GM12891 (cell line): Measurements from ENCODE around the gene HES5.

Experiments used
- DNase-seq: peaks from one replicate; pipeline ENCODE4 v3.0.0; 2011; ENCODE audit warnings: low spot score; ENCODE audit not compliant: insufficient read length
- FAIRE-seq: peaks from 2 replicates; lab custom pipeline; 2011; peaks lifted over from hg19 to GRCh38; lab: Jason Lieb, UNC
- PAX5 ChIP-seq: IDR thresholded peaks from 2 replicates; pipeline ENCODE4 v1.6.1; 2011; ENCODE audit warnings: low read length, moderate library complexity, mild to moderate bottlenecking; ENCODE audit not compliant: insufficient read depth, severe bottlenecking
- POLR2A ChIP-seq: IDR thresholded peaks from 2 replicates; pipeline ENCODE4 v1.6.1; 2011; ENCODE audit warnings: low read depth, low read length, control low read depth
- POLR2AphosphoS5 ChIP-seq: IDR thresholded peaks from 2 replicates; pipeline ENCODE4 v1.6.1; 2011; ENCODE audit warnings: low read depth, low read length, control low read depth
- POU2F2 ChIP-seq: IDR thresholded peaks from 2 replicates; pipeline ENCODE4 v1.6.1; 2011; ENCODE audit warnings: low read depth, mild to moderate bottlenecking, control low read depth, low read length, moderate library complexity
- SPI1 ChIP-seq: IDR thresholded peaks from 2 replicates; pipeline ENCODE4 v1.6.1; 2011; ENCODE audit warnings: low read depth, low read length, control low read depth
- TAF1 ChIP-seq: IDR thresholded peaks from 2 replicates; pipeline ENCODE4 v1.6.1; 2011; ENCODE audit warnings: low read depth, low read length, control low read depth

The HES5 gene

DNA sequence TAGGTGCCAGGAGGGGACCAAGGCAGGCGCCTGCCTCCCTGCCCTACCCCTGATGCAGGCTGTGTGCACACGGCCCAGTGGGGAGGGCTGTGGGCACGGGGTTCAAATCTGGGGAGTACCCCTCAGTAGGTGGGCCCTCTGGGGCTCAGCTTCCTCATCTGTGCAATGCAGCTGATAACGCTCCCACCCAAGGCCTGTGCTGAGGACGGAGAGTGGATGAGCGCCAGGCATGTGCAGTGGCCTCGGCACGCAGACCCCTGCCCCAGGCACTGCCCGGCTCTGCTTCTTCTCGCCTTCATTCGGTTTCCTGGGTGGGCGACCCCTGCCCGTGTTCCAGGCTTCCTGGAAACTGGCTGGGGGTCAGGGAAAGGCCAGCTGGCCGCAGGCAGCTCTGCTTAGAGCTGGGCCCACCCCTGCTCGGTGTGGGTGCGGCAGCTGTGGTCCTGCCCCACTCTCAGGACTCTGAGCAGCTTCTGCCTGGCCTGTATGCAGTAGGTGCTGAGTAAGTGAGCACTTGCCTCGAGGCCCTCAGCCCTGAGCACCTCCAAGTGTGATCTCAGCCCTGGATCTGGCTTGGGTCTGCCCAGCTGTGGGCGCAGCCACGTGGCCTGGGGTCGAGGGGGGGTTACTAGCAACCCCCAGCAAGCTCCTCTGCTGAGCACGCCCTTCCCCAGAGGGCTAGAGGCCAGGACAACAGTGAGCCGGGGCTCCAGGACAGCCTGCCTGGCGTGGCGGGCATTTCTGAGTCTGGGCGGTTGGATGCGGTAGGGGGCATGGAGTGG lies 14.2 kb upstream of the HES5 start:
- TF ChIP-seq SPI1 (no peak), PAX5 (no peak), POLR2AphosphoS5 (no peak), TAF1 (no peak), POU2F2 (no peak), POLR2A (no peak)
- no peak for DNase-seq
- FAIRE-seq = no peak

DNA sequence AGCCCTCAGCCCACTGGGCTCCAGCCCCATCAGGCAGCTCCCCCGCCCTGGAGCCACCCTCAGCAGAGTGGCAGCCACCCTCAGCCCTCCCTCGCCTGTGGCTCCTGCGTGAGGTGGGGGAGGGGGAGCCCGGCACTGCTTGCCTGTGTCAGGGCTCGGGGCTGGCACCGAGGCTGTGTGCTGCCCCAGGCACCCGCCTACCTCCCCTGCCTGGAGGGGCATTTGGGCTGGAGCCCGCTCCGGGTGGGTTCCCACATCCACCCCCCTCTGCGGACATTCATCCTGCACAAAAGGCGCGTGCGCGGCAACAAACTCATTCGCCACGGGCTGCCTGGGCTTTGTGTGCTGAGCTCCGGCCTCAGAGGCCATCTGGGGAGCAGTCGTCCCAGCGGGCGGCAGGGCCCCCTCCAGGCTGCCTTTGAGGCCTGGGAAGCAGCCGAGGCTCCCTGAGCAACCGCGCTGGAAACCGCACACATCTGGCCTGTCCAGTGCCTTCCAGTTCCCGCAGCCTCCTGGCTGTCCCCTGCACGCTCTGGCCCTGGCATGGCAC lies 13.6 kb upstream of the HES5 start:
- no peak for DNase-seq
- no peak for FAIRE-seq
- TF ChIP-seq TAF1 = no peak
- TF ChIP-seq SPI1 = no peak
- no peak for TF ChIP-seq POLR2AphosphoS5
- no peak for TF ChIP-seq POU2F2
- no peak for TF ChIP-seq PAX5
- no peak for TF ChIP-seq POLR2A

DNA sequence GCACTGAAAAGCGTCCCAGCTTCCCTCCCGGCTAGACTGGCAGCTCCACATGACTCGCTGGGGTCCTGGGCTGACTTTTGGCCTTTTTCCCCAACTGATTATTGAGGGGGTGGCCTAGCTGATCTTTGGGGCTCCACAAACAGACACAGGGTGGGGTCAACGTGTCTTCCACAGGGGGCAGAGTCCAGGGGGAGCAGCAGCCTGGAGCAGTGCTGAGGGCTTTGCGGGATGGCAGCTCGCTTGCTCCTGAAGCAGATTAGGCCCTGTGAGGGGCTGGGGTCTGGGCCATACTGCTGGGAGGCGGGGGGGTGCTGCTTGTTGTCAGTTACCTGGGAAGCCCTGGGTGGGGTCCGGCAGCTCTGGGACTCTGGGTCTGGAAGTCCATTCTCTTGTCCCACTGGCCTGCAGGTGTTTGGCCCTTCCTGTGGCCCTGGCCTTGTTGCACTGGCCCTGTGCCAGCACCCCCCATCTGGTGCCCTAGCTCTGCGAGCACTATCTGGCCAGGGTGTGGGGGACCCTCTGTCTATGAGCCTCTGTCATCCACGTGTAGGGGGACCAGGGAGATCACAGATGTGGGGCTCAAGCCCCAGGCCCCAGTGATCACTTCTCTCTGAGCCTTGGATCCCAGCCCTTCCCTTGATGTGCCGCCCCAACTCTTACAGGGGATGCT lies 12.3 kb upstream of the HES5 start:
- TF ChIP-seq TAF1 (no peak), POU2F2 (no peak)
- FAIRE-seq = no peak

DNA sequence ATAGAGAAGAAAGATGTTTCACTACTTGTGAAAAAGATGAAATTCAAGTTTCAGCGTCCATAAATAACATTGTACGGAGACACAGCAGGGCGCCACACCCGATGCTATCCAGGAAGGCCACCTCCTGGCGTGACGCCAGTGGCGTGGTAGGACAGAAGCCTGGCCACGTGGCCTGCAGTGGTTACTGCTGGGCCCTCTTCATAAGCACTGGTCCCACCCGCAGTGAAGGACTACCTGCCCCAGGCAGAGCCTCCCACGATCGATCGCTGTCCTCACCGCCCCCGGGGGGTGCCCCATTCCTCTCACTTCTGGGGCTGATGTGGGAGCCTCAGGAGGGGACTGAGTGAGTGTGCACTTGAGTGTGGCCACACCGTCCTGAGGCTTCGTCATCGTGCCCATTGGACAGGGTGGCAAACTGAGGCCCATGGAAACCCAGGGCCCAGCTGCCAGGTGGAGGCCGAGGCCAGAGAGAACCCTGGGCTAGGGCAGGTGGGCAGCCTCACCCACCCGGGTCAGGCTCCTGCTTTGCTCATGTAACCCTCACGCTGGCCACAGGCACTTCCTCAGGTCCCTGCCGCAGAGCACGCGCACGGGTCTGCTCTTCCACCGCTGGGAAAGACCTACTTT lies 11.7 kb upstream of the HES5 start:
- DNase-seq = no peak
- no peak for FAIRE-seq
- TF ChIP-seq POLR2AphosphoS5 = no peak
- no peak for TF ChIP-seq POU2F2
- TF ChIP-seq POLR2A = no peak
- TF ChIP-seq SPI1 = no peak
- TF ChIP-seq PAX5 = no peak
- no peak for TF ChIP-seq TAF1

More for the DNA sequence above, 12.3 kb upstream of the HES5 start:
- no peak for DNase-seq

DNA sequence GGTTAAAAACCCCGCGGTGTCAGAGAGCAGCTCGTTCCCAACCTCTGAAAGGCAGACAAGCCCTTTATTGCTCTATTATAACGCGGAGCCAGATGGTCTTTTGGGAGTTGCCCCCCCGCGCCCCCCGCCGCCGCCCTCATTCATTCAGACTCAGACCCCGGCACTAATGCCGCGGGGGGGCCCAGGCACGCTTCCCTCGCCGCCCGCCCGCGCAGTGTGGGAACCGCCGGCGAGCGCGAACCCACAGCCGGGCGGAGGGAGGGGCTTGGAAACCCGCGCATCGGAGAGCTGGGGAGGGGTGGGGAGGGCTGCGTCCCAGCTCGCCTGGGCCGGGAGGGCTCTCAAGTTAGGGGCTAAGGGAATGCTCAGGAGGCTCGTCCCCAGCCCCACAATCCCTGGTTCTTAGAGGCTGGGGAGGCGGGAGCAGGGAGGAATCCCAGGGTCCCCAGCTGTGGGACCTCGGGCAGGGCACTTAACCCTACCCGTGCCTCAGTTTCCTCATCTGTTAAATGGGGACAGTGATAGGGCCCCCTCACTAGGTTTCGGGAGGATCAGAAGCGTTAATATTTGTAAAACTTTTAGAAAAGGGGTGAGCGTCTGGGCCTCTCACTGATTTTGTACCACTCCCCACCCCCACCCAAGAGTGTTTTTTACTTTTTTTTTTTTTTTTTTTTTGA lies 10.9 kb upstream of the HES5 start:
- no peak for TF ChIP-seq PAX5
- no peak for TF ChIP-seq POLR2AphosphoS5
- TF ChIP-seq POU2F2 = no peak
- TF ChIP-seq TAF1 = no peak
- TF ChIP-seq SPI1 = no peak
- TF ChIP-seq POLR2A = no peak
- no peak for DNase-seq
- FAIRE-seq = no peak

DNA sequence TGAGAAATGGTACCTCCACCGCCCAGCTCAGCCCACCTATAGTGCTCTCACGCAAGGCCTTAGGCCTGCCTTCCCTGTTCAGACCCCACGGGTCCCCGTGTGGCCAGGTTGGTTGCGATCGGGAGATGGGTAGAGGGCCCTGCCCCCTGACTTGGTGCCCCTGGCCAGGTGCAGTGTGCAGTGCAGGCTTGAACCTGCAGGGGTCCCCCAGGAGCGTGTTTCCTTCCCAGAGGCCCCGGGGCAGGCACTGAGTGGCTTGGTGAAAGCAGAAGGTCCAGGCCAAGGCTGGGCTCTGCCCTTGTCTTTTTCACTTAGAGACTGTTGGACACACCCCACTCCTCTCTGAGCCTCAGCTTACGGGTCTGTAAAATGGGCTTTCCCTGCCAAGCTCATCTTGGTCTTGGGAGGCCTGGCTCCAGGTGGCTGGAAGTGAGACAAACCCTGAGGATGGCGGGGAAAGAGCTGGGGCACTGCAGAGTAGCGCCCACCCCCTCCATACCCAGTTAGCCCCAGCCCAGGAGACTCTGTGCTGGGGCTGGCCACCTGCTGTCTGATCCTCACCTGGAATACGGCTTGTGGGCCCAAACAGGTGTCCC lies 9.3 kb upstream of the HES5 start:
- no peak for FAIRE-seq
- no peak for DNase-seq
- no peak for TF ChIP-seq PAX5
- no peak for TF ChIP-seq POLR2A
- TF ChIP-seq POLR2AphosphoS5 = no peak
- TF ChIP-seq TAF1 = no peak
- no peak for TF ChIP-seq POU2F2
- no peak for TF ChIP-seq SPI1

DNA sequence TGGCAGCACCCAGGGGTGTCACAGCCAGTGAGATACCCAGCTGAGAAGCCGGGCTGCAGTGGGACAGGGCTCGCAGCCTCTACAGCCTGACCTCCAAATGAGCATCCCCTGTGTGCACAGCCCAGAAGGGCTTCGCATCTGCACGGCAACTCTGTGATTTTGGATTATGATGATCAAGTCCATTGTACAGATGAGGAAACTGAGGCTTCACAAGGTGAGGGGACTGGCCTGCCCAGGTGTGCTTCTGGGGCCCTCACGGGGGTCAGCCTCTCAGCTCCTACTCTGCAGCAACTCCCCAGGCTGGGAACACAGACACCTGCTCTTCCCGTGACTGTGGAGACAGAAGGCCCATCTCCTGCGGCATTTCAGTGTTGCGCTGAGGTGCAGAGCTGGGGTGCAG lies 8.8 kb upstream of the HES5 start:
- DNase-seq (no peak), FAIRE-seq (no peak)
- TF ChIP-seq TAF1 (no peak), PAX5 (no peak), POLR2A (no peak), SPI1 (no peak), POLR2AphosphoS5 (no peak), POU2F2 (no peak)

DNA sequence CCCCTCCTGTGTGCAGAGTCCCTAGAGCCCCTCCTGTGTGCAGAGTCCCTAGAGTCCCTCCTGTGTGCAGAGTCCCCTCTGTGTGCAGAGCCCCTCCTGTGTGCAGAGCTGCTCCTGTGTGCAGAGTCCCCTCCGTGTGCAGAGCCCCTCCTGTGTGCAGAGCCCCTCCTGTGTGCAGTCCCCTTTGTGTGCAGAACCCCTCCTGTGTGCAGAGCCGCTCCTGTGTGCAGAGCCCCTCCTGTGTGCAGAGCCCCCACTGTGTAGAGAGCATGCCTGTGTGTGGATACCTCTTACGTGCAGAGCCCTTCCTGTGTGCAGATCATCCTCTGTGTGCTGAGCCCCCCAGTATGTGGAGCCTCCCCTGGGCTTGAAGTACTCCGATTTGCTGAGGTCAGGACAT lies 8.3 kb upstream of the HES5 start:
- no peak for DNase-seq
- no peak for FAIRE-seq
- TF ChIP-seq PAX5 (no peak), TAF1 (no peak), POLR2AphosphoS5 (no peak), SPI1 (no peak), POU2F2 (no peak), POLR2A (no peak)

DNA sequence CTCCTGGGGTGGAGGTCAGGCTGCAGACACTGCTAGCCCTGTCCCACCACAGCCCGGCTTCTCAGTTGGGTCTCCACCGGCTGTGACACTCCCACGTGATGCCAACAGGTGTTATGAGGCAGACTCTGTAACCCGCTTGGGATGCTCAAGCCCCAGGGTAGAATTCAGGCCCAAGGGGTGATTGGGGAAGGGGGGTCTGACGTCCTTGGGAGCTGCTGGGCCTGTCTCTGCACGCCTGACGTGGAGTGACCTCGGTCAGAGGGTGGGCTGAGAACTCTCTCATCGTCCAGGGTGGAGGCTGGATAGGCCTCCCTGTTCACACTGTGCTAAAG lies 7.7 kb upstream of the HES5 start:
- FAIRE-seq = no peak
- DNase-seq = no peak
- TF ChIP-seq POLR2AphosphoS5 (no peak), TAF1 (no peak)
